Peyer's patch (tissue), 4 donors: ENCODE results near the gene GALNT9.

Experiments used
- POLR2A ChIP-seq, 2 donors: fragments of 450-650 bp; IDR thresholded peaks; one replicate each; pipeline ENCODE4 v1.5.1; 2017; ENCODE audit warnings: antibody characterized with exemption in 2 of 2, mild to moderate bottlenecking in 2 of 2, moderate library complexity in 2 of 2
- TF ChIP-seq, protein P1 (sequence below), 6 experiments: fragments of 450-650 bp in 4 of 6; fragments of 200-600 bp in 2 of 6; sonication (generic) in 1 of 6; IDR thresholded peaks; one replicate each; pipeline ENCODE4 v1.5.1; 2017 to 2019; ENCODE audit warnings: antibody characterized with exemption in 6 of 6, mild to moderate bottlenecking in 3 of 6, moderate library complexity in 1 of 6

DNA sequence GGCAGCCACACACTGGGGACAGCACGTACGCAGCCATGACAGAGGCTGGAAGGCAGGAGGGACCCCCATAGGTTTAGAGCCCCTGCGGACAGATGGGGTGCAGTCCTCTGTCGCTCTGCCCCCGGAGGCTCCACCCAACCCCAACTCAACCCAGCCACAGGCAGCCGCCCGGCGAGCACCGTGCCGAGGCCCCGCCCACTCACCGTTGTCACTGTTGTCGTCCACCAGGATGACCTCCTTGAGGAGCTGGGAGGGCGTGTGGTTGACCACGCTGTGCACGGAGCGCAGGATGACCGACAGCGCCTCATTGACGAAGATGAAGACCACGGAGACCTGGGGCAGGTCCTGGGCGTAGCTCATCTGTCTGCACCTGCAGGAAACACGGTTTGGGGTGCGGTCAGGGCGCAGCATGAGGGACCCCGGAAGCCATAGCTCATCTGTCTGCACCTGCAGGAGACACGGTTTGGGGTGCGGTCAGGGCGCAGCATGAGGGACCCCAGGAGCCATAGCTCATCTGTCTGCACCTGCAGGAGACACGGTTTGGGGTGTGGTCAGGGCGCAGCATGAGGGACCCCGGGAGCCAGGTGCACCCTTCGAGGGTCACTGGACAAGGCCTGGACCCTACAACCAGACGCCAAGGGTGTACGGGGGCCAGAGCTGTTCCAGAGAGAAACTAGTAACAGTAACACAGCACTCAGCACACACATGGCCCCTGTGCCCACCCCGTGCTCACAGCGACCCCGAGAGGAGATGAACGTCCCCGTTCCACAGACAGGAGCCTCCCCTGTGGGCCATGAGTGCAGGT lies 66.9 kb downstream of the GALNT9 start:
- TF ChIP-seq, protein P1, sequence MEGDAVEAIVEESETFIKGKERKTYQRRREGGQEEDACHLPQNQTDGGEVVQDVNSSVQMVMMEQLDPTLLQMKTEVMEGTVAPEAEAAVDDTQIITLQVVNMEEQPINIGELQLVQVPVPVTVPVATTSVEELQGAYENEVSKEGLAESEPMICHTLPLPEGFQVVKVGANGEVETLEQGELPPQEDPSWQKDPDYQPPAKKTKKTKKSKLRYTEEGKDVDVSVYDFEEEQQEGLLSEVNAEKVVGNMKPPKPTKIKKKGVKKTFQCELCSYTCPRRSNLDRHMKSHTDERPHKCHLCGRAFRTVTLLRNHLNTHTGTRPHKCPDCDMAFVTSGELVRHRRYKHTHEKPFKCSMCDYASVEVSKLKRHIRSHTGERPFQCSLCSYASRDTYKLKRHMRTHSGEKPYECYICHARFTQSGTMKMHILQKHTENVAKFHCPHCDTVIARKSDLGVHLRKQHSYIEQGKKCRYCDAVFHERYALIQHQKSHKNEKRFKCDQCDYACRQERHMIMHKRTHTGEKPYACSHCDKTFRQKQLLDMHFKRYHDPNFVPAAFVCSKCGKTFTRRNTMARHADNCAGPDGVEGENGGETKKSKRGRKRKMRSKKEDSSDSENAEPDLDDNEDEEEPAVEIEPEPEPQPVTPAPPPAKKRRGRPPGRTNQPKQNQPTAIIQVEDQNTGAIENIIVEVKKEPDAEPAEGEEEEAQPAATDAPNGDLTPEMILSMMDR (IDR thresholded peaks at IDR 0.05): no peak
- TF ChIP-seq POLR2A (IDR thresholded peaks at IDR 0.05): no peak
